Osteocyte (in vitro differentiated cells): ENCODE data around the gene TLE2. TPM values are rescaled to one million over a fixed set of nuclear protein-coding genes. Genes with fewer than 3 reads are reported as not detected.
"Not testable (repeated sequence)": the region's sequence is repeated elsewhere in the genome, so short reads cannot be mapped to it uniquely, and the experiment has no call there.

Experiments
- DNase-seq: peaks from one replicate; pipeline ENCODE4 v3.0.0; 2021; ENCODE audit warnings: mixed read lengths; ENCODE audit not compliant: unreplicated experiment; ENCODE audit errors: extremely low spot score
- H3K27ac Mint-ChIP-seq: one replicate; pipeline ENCODE4 v1.8.0; 2021; ENCODE audit warnings: mild to moderate bottlenecking, mixed read lengths; ENCODE audit not compliant: unreplicated experiment
- H3K27me3 Mint-ChIP-seq: one replicate; pipeline ENCODE4 v1.8.0; 2021; ENCODE audit warnings: mixed read lengths; ENCODE audit not compliant: unreplicated experiment
- H3K36me3 Mint-ChIP-seq: one replicate; pipeline ENCODE4 v1.8.0; 2021; ENCODE audit warnings: mixed read lengths; ENCODE audit not compliant: unreplicated experiment
- H3K4me1 Mint-ChIP-seq: one replicate; pipeline ENCODE4 v1.8.0; 2021; ENCODE audit warnings: mixed read lengths; ENCODE audit not compliant: unreplicated experiment
- H3K4me3 Mint-ChIP-seq: one replicate; pipeline ENCODE4 v1.8.0; 2021; ENCODE audit warnings: mild to moderate bottlenecking, moderate library complexity, mixed read lengths; ENCODE audit not compliant: unreplicated experiment
- H3K9me3 Mint-ChIP-seq: one replicate; pipeline ENCODE4 v1.8.0; 2021; ENCODE audit warnings: mixed read lengths; ENCODE audit not compliant: unreplicated experiment
- CTCF ChIP-seq: fragments of 200-600 bp; sonication (generic); IDR thresholded peaks from 2 replicates; pipeline ENCODE4 v1.5.0; 2021; ENCODE audit warnings: antibody characterized with exemption, mild to moderate bottlenecking, moderate library complexity
- total RNA-seq: library from RNA; stranded (reverse); gene quantifications from 2 replicates; pipeline ENCODE4 v1.2.1, GENCODE V29; 2021

Gene TLE2
- total RNA-seq, 1 donor from 2014 or later = 13.2 TPM

- TF ChIP-seq CTCF = no peak
- peaks cover 20% of the 10 kb centered on the region for H3K36me3 Mint-ChIP-seq
- H3K27me3 Mint-ChIP-seq = no peaks in the 10 kb centered on the region
- H3K4me3 Mint-ChIP-seq = no peak overlapping the region
- H3K9me3 Mint-ChIP-seq = no peaks in the 10 kb centered on the region
- H3K27ac Mint-ChIP-seq = no peak overlapping the region
- DNase-seq = no peak
- H3K4me1 Mint-ChIP-seq = peaks cover 29% of the 10 kb centered on the region
Measured at GRCh38 chr19:3055741-3056416, 26.8 kb upstream of the TLE2 start.

- Mint-ChIP-seq H3K4me3 (no peak overlapping the region), H3K27me3 (no peaks in the 10 kb centered on the region), H3K36me3 (peaks cover 20% of the 10 kb centered on the region), H3K4me1 (peaks cover 25% of the 10 kb centered on the region), H3K9me3 (no peaks in the 10 kb centered on the region), H3K27ac (no peak overlapping the region)
- no peak for DNase-seq
- TF ChIP-seq CTCF = no peak
Measured at GRCh38 chr19:3054972-3055740, 26.1 kb upstream of the TLE2 start.

GRCh38 chr19:3054265-3054971, 25.3 kb upstream of the TLE2 start:
- H3K27me3 Mint-ChIP-seq = no peaks in the 10 kb centered on the region
- H3K4me1 Mint-ChIP-seq = peaks cover 20% of the 10 kb centered on the region
- DNase-seq = no peak
- H3K9me3 Mint-ChIP-seq = no peaks in the 10 kb centered on the region
- no peak for TF ChIP-seq CTCF
- H3K4me3 Mint-ChIP-seq = no peak overlapping the region
- no peak overlapping the region for H3K27ac Mint-ChIP-seq
- peaks cover 16% of the 10 kb centered on the region for H3K36me3 Mint-ChIP-seq

- H3K4me3 Mint-ChIP-seq = no peak overlapping the region
- H3K36me3 Mint-ChIP-seq = peaks cover 16% of the 10 kb centered on the region
- no peaks in the 10 kb centered on the region for H3K9me3 Mint-ChIP-seq
- H3K4me1 Mint-ChIP-seq = peaks cover 22% of the 10 kb centered on the region
- DNase-seq = no peak
- H3K27ac Mint-ChIP-seq = no peak overlapping the region
- TF ChIP-seq CTCF = no peak
- H3K27me3 Mint-ChIP-seq = no peaks in the 10 kb centered on the region
Measured at GRCh38 chr19:3053780-3054179, 24.7 kb upstream of the TLE2 start.

- no peak overlapping the region for H3K4me3 Mint-ChIP-seq
- no peaks in the 10 kb centered on the region for H3K9me3 Mint-ChIP-seq
- no peak for TF ChIP-seq CTCF
- no peak for DNase-seq
- peaks cover 19% of the 10 kb centered on the region for H3K4me1 Mint-ChIP-seq
- H3K27ac Mint-ChIP-seq = no peak overlapping the region
- H3K27me3 Mint-ChIP-seq = no peaks in the 10 kb centered on the region
- peaks cover 16% of the 10 kb centered on the region for H3K36me3 Mint-ChIP-seq
Measured at GRCh38 chr19:3053218-3053621, 24.1 kb upstream of the TLE2 start.

- H3K27me3 Mint-ChIP-seq, H3K9me3 Mint-ChIP-seq, H3K36me3 Mint-ChIP-seq, H3K27ac Mint-ChIP-seq, DNase-seq, H3K4me3 Mint-ChIP-seq: not testable (repeated sequence)
- peaks cover 11% of the 10 kb centered on the region for H3K4me1 Mint-ChIP-seq
Measured at GRCh38 chr19:3050016-3050415, 20.9 kb upstream of the TLE2 start.
